ENCODE measurements around the gene SLC35D1.
"Not testable (repeated sequence)": the region's sequence is repeated elsewhere in the genome, so short reads cannot be mapped to it uniquely, and the experiment has no call there.

DNA sequence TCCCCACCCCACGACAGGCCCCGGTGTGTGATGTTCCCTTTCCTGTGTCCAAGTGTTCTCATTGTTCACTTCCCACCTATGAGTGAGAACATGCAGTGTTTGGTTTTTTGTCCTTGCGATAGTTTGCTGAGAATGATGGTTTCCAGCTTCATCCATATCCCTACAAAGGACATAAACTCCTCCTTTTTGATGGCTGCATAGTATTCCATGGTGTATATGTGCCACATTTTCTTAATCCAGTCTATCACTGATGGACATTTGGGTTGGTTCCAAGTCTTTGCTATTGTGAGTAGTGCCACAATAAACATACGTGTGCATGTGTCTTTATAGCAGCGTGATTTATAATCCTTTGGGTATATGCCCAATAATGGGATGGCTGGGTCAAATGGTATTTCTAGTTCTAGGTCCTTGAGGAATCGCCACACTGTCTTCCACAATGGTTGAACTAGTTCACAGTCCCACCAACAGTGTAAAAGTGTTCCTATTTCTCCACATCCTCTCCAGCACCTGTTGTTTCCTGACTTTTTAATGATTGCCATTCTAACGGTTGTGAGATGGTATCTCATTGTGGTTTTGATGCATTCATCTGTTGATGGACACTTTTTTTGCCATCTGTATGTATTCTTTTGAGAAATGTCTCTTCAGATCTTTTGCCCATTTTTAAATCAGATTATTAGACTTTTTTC, 87.6 kb downstream of the SLC35D1 start:
- TF ChIP-seq, protein P1, sequence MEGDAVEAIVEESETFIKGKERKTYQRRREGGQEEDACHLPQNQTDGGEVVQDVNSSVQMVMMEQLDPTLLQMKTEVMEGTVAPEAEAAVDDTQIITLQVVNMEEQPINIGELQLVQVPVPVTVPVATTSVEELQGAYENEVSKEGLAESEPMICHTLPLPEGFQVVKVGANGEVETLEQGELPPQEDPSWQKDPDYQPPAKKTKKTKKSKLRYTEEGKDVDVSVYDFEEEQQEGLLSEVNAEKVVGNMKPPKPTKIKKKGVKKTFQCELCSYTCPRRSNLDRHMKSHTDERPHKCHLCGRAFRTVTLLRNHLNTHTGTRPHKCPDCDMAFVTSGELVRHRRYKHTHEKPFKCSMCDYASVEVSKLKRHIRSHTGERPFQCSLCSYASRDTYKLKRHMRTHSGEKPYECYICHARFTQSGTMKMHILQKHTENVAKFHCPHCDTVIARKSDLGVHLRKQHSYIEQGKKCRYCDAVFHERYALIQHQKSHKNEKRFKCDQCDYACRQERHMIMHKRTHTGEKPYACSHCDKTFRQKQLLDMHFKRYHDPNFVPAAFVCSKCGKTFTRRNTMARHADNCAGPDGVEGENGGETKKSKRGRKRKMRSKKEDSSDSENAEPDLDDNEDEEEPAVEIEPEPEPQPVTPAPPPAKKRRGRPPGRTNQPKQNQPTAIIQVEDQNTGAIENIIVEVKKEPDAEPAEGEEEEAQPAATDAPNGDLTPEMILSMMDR (IDR thresholded peaks at IDR 0.05), result not testable (repeated sequence)
- not testable (repeated sequence) for TF ChIP-seq POLR2A (IDR thresholded peaks at IDR 0.05); POLR2AphosphoS5 (IDR thresholded peaks at IDR 0.05); EP300 (IDR thresholded peaks at IDR 0.05; ENCODE audit: low read depth)
